ENCODE results near the gene MYEOV.

GRCh38 chr11:69328231-69328630, 34.3 kb downstream of the MYEOV start:
- TF ChIP-seq CTCF (IDR thresholded peaks at IDR 0.05 in 2 of 3, conservative IDR thresholded peaks at IDR 0.05 in 1 of 3; ENCODE audit: insufficient read depth in 2 of 3, low read depth in 1 of 3, low read length in 3 of 3) (no peak), HMGN3 (IDR thresholded peaks at IDR 0.05; ENCODE audit: borderline replicate concordance, extremely low read depth, insufficient read length, low read depth, low read length) (no peak), PTBP1 (IDR thresholded peaks at IDR 0.05; ENCODE audit: low read depth, low read length) (no peak), ATF2 (CRISPR knock-in tag; IDR thresholded peaks at IDR 0.05) (no peak), ZNF121 (CRISPR knock-in tag; conservative IDR thresholded peaks at IDR 0.05) (no peak), LARP7 (IDR thresholded peaks at IDR 0.05) (no peak), HDAC6 (IDR thresholded peaks at IDR 0.05; ENCODE audit: low read depth, low read length) (no peak)
- TF ChIP-seq, protein P1, sequence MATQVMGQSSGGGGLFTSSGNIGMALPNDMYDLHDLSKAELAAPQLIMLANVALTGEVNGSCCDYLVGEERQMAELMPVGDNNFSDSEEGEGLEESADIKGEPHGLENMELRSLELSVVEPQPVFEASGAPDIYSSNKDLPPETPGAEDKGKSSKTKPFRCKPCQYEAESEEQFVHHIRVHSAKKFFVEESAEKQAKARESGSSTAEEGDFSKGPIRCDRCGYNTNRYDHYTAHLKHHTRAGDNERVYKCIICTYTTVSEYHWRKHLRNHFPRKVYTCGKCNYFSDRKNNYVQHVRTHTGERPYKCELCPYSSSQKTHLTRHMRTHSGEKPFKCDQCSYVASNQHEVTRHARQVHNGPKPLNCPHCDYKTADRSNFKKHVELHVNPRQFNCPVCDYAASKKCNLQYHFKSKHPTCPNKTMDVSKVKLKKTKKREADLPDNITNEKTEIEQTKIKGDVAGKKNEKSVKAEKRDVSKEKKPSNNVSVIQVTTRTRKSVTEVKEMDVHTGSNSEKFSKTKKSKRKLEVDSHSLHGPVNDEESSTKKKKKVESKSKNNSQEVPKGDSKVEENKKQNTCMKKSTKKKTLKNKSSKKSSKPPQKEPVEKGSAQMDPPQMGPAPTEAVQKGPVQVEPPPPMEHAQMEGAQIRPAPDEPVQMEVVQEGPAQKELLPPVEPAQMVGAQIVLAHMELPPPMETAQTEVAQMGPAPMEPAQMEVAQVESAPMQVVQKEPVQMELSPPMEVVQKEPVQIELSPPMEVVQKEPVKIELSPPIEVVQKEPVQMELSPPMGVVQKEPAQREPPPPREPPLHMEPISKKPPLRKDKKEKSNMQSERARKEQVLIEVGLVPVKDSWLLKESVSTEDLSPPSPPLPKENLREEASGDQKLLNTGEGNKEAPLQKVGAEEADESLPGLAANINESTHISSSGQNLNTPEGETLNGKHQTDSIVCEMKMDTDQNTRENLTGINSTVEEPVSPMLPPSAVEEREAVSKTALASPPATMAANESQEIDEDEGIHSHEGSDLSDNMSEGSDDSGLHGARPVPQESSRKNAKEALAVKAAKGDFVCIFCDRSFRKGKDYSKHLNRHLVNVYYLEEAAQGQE (IDR thresholded peaks at IDR 0.05; ENCODE audit: borderline replicate concordance) = no peak
- TF ChIP-seq, protein P1 (CRISPR knock-in tag; IDR thresholded peaks at IDR 0.05; ENCODE audit: low read depth) = no peak

Data from K562 (cell line).